Stimulated activated CD4-positive, alpha-beta T cell treated with anti-CD3 and anti-CD28 coated beads, Interleukin-1b, Interleukin-23, amount 100 ng/mL, for 4 hours (primary cell): ENCODE data around the gene COG5.
"Not testable (repeated sequence)": the region's sequence is repeated elsewhere in the genome, so short reads cannot be mapped to it uniquely, and the experiment has no call there.

ENCODE experiments used
- DNase-seq, 2 donors: peaks; one replicate each; pipeline ENCODE4 v3.0.0-alpha.2; 2020; ENCODE audit warnings: low read depth in 2 of 2

The COG5 gene

GRCh38 chr7:107157091-107157490 is 406.6 kb downstream of the COG5 start:
- DNase-seq, result no peak

- not testable (repeated sequence) for DNase-seq
Observed at GRCh38 chr7:107155726-107156125, 408.0 kb downstream of the COG5 start.

- DNase-seq, result no peak
Observed at GRCh38 chr7:107154826-107155225, 408.9 kb downstream of the COG5 start.

GRCh38 chr7:107152011-107152410 is 411.7 kb downstream of the COG5 start:
- DNase-seq, result no peak
